Prostate gland (tissue), 2 donors: ENCODE results near the gene MFN2.

Experiments used
- POLR2A ChIP-seq: fragments of 450-650 bp; IDR thresholded peaks from one replicate; pipeline ENCODE4 v1.6.1; 2016; ENCODE audit warnings: antibody characterized with exemption, mild to moderate bottlenecking
- POLR2AphosphoS5 ChIP-seq: sonication (generic); formaldehyde crosslinking; IDR thresholded peaks from one replicate; pipeline ENCODE4 v1.6.1; 2017; ENCODE audit warnings: antibody characterized with exemption
- TF ChIP-seq, protein P1 (sequence below), 4 experiments: fragments of 200-600 bp in 2 of 4; fragments of 450-650 bp in 2 of 4; sonication (generic) in 2 of 4; IDR thresholded peaks; 1 replicate in 3 of 4; 2 replicates in 1 of 4; pipeline ENCODE4 v1.5.1; 2016 to 2019; ENCODE audit warnings: antibody characterized with exemption in 4 of 4, mild to moderate bottlenecking in 2 of 4, moderate library complexity in 2 of 4

GRCh38 chr1:12022036-12022435 is 41.8 kb downstream of the MFN2 start:
- TF ChIP-seq POLR2A (no peak), POLR2AphosphoS5 (no peak)
- TF ChIP-seq, protein P1, sequence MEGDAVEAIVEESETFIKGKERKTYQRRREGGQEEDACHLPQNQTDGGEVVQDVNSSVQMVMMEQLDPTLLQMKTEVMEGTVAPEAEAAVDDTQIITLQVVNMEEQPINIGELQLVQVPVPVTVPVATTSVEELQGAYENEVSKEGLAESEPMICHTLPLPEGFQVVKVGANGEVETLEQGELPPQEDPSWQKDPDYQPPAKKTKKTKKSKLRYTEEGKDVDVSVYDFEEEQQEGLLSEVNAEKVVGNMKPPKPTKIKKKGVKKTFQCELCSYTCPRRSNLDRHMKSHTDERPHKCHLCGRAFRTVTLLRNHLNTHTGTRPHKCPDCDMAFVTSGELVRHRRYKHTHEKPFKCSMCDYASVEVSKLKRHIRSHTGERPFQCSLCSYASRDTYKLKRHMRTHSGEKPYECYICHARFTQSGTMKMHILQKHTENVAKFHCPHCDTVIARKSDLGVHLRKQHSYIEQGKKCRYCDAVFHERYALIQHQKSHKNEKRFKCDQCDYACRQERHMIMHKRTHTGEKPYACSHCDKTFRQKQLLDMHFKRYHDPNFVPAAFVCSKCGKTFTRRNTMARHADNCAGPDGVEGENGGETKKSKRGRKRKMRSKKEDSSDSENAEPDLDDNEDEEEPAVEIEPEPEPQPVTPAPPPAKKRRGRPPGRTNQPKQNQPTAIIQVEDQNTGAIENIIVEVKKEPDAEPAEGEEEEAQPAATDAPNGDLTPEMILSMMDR (IDR thresholded peaks at IDR 0.05), result no peak
